Measurements from ENCODE around the gene CACNA2D1.

CACNA2D1 gene

DNA sequence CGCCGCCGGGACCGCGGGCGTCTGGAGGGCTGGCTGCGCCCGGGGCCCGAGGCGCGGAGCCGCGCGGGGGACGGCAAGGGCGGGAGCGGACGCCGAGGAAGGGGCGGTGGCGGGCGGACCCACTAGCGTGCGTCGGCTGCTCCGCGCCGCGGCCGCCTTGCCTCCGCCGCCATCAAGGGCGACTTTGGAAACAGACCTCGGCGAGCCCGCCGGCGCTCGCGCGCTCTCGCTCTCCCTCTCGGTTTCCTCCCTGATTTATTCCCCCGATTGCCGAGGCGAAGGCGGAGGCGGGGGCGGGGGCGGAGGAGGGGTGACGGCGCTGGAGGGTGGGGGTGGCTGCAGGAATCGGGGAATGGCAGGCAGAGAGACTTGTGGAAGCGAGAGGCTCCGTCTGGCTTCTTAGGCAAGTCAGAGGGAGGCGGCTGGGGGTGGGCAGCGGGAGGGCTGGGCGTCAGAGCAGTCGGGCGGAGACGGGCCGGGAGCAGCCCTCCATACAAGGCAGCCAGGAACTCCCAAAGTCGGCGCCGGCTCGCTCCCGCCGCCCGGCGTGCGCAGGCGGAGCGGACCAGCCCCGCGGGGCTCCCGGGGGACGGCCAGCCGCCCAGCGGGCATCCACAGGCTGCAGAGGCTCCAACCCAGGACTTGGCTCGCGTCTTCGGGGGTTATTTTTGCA lies at the start of gene CACNA2D1:
TSS of gene CACNA2D1 (minus strand) at position 231 of the 673 bp plus-strand sequence.
- peak; percentile 56 to 65 for DNase-seq

DNA sequence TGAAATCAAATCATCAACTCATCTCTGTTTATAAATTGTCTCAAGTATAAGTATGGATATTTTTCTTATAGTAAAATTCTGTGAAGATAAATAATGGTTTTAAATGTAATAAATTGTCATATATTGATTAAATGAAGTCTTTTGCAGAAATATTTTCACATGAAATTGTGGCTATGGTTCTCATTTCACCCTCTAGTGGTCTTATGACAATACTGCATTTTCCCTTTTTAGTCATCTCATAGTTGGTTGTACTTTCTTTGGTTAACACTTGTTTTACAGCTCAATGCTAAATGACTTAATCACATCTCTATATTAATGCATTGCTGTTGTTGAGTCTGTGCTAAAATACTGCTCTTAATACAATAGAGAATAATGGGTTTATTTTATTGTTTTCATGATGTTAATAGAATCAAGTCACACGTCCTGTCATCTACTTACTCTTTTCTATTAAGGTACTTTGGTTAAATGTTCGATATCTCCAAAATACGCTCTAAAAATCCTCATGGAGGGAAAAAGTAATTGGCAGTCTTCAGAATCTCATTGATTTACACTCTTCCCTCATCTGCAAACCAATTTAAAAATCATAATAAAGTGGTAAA lies 38.0 kb upstream of the CACNA2D1 start:
- no peak for DNase-seq

DNA sequence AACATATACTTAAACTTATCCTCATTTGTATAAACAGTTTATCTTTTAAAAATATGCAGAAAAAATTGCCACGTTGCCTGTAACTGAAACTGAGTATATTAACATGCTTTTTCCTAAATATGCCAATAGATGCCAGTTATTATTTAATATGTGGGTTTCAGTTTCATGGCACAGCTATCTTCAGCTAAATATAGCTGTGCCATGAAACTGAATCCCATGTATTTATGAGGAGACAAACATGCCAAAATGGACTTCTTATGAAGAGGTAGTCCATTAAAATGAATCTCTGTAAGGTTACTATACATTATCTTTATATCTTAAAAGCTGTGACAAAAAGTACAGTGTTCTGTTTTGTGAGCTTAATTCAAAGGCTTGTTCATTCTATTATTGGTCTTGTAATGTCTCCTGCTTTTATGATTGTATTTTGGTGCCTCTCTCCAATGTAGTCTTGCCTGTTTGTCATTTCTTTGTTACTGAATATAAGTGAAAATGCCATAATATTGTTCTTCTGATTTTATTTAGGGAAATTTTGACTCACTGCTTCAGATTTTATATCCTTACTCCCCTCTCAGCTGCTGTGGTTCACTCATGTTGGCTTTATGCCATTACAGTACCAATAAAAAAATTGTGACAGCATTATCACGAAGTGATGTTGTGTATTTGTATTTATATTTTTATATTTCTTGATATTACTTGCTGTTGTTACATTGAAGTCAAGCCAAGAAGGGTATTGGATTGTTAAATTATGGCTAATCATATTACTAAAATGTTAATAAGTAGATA lies 34.3 kb upstream of the CACNA2D1 start:
- no peak for DNase-seq

DNA sequence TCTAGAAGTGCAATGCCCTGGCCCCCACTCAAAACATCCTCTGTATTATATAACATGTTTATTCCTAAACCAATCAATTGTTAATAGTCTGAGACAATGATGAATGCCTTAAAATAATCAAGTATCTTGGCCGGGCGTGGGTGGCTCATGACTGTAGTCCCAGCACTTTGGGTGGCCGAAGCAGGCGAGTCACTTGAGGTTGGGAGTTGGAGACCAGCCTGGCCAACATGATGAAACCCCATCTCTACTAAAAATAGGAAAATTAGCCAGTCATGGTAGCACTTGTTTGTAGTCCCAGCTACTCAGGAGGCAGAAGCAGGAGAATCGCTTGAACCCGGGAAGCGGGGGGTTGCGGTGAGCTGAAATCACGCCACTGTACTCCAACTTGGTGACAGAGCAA lies 29.4 kb upstream of the CACNA2D1 start:
- DNase-seq: no peak

GRCh38 chr7:82471351-82472020 lies 27.9 kb upstream of the CACNA2D1 start:
- DNase-seq: no peak

- DNase-seq: no peak
Observed at GRCh38 chr7:82469207-82469606, 25.6 kb upstream of the CACNA2D1 start.

DNA sequence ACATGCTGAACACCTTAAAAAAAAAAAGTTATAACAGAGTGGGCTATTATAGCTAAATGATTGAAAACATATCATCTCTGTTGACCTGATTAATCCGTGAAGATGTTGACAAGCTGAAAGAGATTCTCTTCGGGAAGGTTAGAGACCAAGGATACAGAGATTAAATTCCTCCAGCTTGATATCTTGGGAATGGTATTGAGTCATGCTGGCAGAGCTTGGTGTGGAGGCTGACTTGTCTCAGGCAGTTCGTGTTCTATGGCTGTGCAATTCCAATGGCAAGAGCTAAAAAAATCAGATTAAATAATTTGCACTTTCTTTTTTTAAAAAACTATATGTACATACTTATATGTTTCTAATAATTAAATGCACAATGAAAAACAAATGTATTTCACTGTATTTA lies 24.9 kb upstream of the CACNA2D1 start:
- DNase-seq: no peak

DNA sequence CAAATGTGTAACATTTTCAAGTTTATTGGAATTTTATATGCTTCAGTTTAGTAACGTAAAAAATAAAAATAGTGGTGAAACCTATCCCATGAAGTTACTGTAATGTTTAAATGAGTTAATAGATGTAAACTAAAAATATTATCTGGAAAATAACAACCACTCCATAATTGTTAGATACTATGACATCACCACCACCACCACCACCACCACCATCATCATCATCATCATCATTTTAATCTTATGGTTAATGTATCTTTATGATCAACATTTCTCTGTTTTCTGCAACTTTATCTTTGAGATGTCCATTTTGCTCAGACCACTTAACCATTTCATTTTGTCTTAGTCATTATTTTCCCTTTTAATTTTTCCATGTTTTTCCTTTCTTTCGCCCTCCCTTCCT lies 23.4 kb upstream of the CACNA2D1 start:
- DNase-seq: no peak

DNA sequence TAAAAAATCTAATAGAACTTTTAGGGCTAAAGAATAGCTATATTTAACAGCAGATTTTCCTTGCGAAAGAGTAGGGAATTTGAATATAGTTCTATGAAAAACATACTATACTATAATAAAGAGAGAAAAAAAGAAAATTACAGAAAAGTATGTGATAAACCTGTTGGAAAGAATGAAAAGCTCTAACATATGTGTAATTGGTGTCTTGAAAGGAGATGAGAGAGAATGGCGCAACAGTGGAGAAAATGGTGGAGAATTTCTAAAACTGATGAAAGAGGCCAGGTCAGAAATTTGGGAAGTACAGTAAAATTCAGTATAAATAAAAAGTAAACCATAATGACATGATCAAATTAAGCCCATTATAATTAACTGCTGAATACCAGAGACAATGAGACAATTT lies 20.8 kb upstream of the CACNA2D1 start:
- no peak for DNase-seq

DNA sequence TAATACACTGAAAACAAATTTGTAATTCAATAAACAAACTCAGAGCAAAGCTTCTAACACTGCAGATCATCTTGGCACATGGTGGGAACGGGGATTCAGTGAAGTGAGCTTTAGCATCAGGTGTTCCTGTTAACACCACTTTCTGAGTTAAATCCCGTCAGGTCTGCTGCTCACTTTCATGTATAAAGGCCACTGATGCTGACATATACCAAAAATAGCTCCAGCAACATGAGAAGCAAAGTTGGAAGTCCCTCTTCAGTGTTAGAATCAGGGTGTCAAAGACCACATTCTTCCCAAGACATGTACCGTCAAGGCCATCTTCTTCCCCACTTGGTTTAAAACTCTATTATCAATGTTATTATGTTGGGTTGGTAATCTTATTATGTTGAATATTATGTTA lies 11.7 kb upstream of the CACNA2D1 start:
- DNase-seq: no peak

DNA sequence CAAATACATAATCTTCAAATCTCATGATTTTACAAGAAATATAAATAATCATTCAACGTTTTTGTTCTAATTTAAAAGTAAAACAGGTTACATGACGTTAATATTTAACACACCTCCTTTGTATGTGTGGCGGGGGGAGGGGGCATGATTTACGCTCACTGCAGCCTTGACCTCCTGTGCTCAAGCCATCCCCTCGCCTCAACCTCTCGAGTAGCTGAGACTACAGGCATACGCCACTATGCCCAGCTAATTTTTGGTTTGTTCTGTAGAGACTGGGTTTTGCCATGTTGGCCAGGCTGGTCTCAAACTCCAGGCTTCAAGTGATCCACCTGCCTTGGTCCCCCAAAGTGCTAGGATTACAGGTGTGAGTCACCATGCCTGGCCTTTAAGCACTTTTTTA lies 7.2 kb upstream of the CACNA2D1 start:
- DNase-seq: no peak

DNA sequence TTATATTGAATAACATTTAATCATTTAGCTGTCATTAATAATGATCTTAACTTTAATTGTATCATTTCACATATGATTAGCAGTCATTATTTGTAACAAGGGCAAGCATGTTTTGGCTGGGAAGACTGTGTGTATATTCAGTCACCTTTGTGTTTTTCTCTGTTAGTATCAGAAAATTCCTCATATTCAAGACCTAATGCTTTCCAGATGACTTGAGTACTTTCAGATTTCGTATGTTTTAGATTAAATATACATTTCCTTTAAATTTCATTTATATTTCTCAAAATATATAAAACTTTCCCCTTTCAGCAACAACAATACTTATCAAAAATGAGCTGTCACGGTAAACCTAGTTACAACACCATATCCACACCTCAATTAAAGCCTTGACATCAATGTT lies 6.3 kb upstream of the CACNA2D1 start:
- no peak for DNase-seq

- no peak for DNase-seq
Observed at GRCh38 chr7:82446897-82447296, 3.3 kb upstream of the CACNA2D1 start.

- DNase-seq: no peak
Observed at GRCh38 chr7:82445271-82445670, 1.7 kb upstream of the CACNA2D1 start.

DNA sequence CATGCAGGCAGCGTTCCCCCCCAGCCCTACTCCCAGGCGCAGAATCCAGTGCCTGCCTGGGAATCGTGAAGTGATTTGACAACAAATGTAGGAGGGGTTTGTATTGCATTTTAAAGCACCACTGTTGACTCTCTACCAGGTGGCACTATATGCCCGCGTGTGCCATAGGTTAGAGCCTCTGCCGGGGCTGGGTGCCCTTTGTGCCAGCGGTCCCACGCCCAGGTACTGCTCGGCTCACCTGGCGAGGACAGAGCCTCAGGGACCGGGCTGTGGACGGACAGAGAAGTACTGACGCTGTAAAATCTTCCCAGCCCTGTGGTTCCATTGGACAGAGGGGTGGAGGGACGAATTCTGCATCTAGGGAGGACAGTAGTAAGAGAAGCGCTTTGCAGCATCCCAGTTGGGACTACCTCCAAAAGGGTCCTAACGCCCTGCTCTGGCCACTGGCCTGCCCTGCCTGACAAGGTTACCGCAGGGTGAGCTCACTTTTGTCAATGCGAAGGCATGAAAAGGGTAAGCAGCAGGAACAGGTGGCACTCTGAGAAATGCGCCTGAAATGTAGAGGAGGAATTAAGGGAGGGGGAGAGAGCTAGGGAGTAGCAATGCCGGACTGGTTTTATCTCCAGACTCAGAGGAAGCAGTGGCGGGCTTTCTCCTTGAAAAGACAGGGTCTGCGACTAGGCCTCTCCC lies 788 bp upstream of the CACNA2D1 start:
- no peak for DNase-seq

- DNase-seq: peak in 1 of 2 experiments; percentile 45
Observed at GRCh38 chr7:82443036-82443546, 486 bp downstream of the CACNA2D1 start.

GRCh38 chr7:82442492-82443035 lies 1.0 kb downstream of the CACNA2D1 start:
- peak in 1 of 2 experiments; percentile 25 for DNase-seq

- DNase-seq: no peak
Observed at GRCh38 chr7:82441669-82442478, 1.7 kb downstream of the CACNA2D1 start.

DNA sequence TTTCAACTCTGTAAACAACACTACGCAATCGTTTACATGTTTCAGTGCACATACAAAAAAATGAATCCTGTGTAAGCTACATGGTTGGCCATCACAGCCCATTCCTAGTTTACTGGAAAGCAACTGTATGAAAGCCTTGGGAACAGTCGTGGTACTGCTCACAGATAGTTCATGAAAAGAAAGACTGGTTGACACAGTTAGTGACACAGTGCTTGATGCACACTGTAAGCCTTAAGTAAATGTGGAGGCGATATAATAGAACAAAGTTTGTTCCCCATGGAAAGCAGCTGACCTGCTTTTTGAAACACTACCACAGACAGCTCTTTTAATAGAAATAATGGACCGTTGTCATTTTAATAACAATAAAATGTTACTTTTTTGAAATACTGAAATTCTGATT lies 5.1 kb downstream of the CACNA2D1 start:
- no peak for DNase-seq

DNA sequence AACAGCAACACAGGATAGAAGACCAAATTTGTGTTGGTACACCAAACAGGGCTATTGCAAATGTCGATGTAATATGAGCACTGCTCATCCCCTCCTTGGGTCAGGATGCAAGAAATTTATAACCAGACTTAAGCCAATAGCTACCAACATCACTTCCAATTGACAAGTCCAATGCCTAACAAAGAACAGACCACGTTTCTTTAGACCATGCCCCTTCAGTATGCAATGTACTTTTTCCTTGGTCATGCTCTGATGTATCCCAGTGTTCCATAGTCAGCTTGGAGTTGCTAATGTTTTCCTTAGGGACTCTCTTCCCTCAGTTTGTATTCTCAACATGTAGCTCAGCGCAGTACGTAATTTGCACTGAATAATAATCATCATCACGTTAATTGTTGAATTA lies 7.8 kb downstream of the CACNA2D1 start:
- DNase-seq: no peak

DNA sequence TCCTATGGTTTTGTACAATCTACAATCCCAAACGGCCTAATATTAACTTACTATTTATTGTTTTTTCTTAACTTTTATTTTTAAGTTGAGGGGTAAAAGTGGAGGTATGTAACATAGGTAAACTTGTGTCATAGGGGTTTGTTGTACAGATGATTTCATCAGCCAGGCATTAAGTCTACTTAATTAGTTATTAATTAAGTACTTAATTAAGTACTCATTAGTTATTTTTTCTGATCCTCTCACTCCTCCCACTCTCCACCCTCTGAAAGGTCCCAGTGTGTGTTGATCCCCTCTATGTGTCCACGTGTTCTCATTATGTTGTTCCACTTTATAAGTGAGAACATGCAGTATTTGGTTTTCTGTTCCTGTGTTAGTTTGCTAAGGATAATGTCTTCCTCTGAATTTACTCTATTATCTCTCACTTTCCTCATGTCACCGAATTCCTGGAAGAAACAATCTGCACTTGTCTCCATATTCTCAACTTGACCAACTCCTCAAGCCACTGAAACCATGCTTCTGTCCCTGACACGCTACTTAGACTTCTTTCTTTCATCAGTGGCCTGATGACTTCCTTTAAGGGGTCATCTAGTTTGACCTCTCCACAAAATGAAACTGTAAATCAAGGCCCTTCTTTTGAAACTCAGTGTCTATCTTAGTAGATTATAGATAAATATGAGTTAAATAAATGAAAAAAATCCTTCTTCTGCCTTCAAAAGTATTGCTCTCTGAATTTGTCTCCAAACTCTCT lies 9.1 kb downstream of the CACNA2D1 start:
- DNase-seq: no peak
